NCI-H226 (cell line): ENCODE data around the gene PACS1.
A peak's percentile ranks its signal among the peaks of the same experiment; 100 is the strongest.

Source experiments
- DNase-seq: peaks from one replicate; pipeline ENCODE4 v3.0.0-alpha.2; 2015

PACS1 gene

DNA sequence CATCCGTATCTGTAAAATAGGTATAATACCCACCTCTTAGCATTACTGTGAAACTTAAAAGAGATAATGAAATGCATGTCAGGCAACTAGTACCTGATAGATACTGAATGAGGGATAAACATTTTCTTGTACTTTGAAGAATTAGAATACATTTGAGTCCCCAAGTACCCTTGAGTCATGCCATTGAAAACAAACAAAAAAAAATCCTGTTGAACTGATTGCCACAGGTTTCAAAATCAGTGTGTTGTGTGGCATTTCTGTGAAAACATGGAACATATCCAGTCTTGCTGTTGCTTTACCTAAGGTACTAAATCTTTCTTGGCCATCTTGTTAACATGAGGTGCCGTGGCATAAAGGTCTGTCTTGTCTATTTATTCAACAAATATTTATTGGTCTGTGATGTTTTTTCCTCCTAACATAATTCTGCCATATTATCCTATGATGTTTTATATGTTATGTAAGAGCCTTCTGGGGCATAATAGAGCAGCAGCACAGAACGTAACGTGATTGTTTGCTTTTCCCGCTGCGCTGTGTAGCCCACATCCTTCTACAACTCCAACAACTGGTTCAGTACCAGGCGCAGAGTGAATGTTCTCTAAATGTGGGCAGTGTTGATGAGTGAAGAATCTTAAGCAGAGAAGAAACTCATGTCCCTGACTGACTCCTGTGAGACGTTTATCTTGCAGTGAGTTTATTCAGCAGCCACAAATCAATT, 119.1 kb downstream of the PACS1 start:
- DNase-seq, result no peak

GRCh38 chr11:66190786-66191185, 120.7 kb downstream of the PACS1 start:
- no peak for DNase-seq

DNA sequence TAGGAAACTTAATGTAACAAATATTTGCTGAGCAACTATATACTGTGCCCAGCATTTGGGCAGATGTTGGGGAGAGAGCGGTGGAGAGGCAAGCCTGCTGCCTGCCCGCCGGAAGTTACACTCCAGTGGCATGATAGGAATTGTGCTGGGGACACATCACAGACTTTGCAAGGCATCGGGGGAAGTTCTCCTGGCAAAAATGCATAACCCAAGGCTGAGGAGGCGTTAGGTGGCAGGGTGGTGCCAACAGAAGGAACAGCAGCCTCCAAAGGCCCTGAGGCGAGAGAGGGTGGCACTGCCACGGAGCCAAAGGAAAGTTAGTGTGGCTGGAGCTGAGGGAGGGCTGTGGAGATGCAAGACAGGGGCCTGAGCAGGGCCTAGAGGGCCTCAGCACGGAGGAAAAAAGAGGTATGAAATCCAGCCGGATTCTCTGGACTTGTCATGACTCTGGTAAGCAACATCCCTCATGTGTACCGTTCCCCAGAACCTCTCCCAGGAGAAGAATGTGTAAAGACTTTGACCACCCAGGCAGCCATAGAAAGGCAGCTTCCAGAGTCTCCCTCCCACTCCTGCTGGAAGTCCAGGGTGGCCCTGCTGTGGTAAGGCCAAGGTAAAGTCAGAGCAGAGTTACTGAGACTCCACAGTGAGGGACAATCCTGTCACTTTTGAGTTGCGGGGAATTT, 122.2 kb downstream of the PACS1 start:
- no peak for DNase-seq

GRCh38 chr11:66194391-66194790, 124.3 kb downstream of the PACS1 start:
- no peak for DNase-seq

DNA sequence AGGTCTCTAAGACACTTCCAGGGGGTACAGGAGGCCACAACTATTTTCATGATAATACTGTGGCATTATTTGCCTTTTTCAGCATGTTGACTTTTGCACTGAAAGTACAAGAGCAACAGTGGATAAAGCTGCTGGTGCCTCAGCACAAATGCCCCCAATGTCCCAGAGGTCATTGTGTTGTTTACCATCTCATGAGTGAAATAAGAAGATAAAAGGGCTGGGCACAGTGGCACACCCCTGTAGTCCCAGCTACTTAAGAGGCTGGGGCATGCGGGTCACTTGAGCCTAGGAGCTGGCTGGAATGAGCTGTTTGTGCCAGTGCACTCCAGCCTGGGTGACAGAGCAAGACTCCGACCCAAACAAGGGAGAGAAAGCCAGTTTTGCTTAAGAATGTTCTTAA, 125.8 kb downstream of the PACS1 start:
- DNase-seq, result no peak

DNA sequence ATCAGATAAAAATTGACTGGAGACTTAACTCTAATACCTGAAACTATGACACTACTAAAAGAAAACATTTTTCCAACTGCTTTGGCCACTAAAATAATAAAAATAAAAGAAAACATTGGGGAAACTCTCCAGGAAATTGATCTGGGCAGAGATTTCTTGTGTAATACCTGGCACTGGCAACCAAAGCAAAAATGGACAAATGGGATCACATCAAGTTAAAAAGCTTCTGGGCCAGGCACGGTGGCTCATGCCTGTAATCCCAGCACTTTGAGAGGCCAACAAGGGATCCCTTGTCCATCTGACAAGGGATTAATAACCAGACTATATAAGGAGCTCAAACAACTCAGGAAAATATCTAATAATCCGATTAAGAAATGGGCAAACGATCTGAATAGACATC, 133.8 kb downstream of the PACS1 start:
- no peak for DNase-seq

- DNase-seq, result no peak
These were observed 134.3 kb downstream of the PACS1 start for GRCh38 chr11:66204412-66204811.

GRCh38 chr11:66207816-66208215, 137.7 kb downstream of the PACS1 start:
- DNase-seq, result no peak

- DNase-seq, result no peak
These were observed 141.0 kb downstream of the PACS1 start for GRCh38 chr11:66211100-66211499.

DNA sequence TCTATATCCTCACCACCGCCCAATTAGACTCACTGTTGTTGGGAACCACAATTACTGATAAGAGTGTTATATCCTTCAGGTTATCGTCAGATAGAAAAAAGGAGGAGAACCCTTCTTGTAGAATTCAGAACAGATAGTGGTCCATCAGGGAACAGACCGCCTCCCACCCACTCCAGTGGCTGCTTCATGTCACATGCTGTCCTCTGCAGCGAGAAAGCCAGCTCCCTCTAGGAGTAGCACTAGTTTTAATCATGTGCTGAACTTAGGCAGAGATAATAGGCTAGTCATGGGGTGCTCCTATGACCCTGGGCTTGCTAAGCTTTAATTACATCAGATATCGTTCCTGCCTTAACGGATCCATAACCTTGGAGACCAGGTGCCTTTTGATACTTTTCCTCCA, 146.8 kb downstream of the PACS1 start:
- DNase-seq, result no peak

GRCh38 chr11:66218036-66218435, 148.0 kb downstream of the PACS1 start:
- DNase-seq, result no peak

DNA sequence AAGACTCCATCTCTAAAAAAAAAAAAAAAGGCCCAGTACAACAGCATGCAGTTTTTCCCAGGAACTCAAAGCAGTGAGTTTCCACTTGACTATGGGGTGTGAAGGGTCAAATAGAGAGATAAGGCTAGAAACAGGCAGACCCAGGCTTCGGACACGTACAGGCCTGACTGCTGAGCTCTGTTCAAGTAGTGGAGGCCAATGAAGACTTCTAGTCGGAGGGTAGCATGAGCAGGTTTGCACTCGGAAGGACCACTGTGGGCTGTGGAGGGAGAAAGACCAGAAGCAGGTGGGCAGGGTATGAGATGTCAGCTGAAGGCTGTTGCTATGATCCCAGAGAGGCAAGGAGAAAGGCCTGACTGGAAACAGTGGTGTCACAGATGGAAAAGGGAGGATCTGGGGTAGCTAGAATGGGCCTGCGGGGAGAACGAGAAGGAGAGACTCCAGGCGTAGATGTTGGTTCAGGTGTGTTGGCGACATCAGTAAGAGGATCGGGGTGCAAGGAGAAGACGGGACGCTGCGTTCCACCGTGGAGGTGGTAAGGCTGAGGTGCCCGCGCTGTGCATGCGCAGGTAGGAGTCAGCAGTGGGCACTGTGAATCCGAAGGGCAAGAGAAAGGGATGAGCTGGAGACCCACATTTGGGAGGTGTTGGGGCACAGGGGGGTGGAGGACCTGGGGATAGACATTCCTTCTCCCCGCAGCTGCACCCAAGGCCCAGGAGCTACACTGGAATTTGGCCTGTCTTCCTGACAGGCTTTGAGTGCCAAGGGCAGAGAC, 149.0 kb downstream of the PACS1 start:
- no peak for DNase-seq

DNA sequence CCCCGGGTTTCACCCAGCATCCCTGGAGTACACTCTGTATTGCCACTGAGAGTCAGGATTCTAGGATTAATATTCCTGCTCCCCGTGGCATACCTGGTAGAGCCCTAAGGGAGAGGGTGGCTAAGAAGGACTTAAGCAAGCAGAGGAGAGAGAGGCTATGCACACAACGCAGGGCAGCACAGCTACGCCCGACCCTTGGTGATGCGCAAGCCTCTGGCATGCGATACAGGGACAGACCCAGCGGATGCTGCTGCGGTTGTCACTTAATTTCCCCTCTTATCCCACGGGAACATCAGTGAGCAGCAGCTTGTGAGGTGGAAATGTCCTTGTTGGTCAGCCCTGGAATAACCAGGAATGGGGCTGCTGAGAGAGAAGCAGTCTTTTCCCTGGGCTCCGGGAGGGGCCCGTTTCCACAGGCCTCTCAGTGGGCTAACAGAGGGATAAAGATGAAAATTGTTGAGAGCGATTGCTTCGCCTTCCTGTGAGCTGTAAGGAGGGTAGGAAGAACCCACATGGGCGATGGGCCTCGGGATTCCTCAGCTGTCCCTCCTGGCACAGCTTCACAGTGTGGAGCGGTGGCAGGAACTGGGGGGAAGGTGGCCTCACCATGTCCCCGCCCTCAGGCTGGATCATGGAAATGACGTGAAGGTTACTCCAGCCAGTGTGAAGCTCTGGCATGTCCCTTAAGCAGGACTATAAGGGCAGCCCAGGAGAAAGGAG, 149.9 kb downstream of the PACS1 start:
- DNase-seq, result no peak

GRCh38 chr11:66220566-66220935, 150.5 kb downstream of the PACS1 start:
- DNase-seq, result no peak

- no peak for DNase-seq
These were observed 150.9 kb downstream of the PACS1 start for GRCh38 chr11:66221012-66221411.

GRCh38 chr11:66221726-66222236, 151.7 kb downstream of the PACS1 start:
- no peak for DNase-seq

DNA sequence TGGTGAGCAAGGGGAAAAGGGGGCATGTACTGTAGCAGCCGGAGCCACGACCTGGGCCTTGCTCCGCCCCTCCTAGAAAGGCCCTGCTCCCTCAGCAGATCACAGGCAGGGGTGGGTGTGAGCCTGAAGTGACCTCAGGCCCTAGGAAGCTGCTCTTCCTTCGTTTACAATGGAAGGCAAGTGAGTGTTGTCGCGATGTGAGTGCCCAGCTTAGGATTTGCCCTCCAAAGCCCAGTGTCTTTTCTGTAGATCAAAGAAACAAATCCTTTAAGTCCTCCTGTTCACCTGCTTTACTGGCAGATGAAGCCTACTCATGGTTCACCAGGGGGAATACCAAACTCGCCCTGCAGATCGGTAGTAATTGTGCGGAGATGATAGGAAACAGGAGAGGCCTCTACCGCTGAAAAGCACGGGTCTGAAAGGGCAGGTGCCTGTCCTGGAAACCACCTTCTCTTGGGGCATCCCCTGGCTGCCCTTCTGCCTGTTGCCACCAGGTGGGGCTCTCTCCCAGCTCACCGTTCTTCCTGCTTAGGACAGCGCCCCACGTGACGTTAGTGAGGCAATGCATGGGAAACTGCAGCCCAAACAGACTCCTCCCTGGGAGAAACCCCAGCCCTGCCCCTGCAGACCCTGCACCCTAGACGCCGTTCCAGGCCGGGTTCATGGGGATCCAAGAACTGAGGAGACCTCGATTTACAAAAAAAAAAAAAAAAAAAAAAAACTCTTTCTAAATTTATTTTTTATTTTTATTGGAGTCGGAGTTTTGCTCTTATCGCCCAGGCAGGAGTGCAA, 152.5 kb downstream of the PACS1 start:
- peak; percentile 73 for DNase-seq

DNA sequence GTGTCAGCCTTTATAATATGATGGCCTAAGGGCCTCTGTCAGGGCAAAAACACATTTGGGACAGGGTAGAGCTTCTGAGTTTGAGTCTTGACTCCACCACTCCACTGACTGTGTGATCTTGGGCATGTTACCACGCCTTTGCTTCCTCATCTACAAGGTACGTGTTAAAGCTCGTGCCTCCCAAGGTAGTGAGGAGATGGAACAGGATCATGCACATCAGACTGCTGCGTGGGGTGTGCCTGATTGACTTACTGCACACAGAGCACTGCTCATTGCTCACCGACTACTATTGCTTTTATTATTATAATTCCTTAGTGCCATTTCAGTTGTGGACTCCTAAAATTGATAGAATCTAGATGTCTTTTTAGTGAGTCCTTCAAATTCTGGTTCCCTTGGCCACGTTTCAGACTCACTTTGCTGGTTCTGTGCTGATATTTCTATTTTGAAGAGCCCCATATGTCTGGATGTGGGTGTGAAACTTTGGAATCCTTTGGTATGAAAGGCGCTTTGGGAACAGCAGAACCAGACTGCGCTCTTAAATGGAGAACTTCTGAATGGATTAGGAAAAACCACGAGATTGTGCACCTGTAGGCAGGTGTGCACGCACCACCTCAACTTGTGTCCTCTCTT, 154.3 kb downstream of the PACS1 start:
- no peak for DNase-seq

DNA sequence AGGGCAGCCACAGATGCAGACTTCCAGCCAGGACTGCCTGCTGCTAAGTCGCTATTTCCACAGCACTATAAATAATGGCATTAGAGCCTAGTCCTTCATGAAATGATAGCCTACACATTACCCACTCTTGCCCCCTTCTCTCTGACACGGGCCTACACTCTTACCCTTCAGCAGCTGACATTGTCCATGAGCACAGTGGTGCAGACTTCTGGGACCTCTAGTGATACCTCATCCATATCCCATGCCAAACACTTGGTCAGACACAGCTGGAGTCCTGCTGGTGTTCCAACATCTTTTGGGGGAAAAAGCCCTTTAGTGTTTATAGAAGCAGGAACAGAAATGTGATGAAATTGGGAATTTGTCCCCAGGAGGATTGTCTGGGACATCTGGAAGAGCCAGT, 155.0 kb downstream of the PACS1 start:
- DNase-seq, result no peak

GRCh38 chr11:66226101-66226500, 156.0 kb downstream of the PACS1 start:
- DNase-seq, result no peak

- DNase-seq, result no peak
These were observed 157.6 kb downstream of the PACS1 start for GRCh38 chr11:66227700-66228099.

DNA sequence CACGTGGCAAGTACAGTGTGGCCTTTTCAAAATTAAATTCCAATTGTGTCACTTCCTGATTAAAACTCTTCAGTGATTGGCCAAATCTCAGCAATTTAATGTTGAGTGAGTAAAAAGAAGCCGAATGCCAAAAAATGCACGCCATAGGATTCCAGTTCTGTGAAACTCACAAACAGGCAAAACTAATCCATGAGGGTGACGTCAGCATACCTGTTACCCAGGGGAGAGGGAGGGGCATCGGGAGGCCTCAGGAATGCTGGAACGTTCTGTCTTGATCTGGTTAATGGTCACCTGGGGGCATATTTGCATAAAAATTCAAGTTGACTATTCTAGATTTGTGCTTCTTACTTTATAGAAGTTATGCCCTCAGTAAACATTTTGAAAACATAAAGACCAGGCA, 158.4 kb downstream of the PACS1 start:
- no peak for DNase-seq
